HK-2 (cell line): Measurements from ENCODE around the gene MRPS15.

ENCODE experiments used
- DNase-seq: peaks from one replicate; pipeline ENCODE4 v3.0.0-alpha.2; 2018; ENCODE audit not compliant: unreplicated experiment

MRPS15 gene

GRCh38 chr1:36458910-36459309 lies 5.3 kb downstream of the MRPS15 start:
- DNase-seq = no peak

GRCh38 chr1:36457691-36458090 lies 6.5 kb downstream of the MRPS15 start:
- DNase-seq = no peak

GRCh38 chr1:36456391-36456928 lies 7.7 kb downstream of the MRPS15 start:
- no peak for DNase-seq

- DNase-seq = no peak
Measured at GRCh38 chr1:36455386-36455785, 8.8 kb downstream of the MRPS15 start.

GRCh38 chr1:36453600-36454388 lies 10.4 kb downstream of the MRPS15 start:
- no peak for DNase-seq

- no peak for DNase-seq
Measured at GRCh38 chr1:36453051-36453450, 11.1 kb downstream of the MRPS15 start.

GRCh38 chr1:36450919-36451305 lies 13.3 kb downstream of the MRPS15 start:
- DNase-seq = no peak

GRCh38 chr1:36450270-36450918 lies 13.8 kb downstream of the MRPS15 start, which contains the start of gene OSCP1:
Gene OSCP1 (minus strand): TSS chr1:36450451. CDS start chr1:36450369, 82 bp downstream.
- DNase-seq = peak; percentile 96

- DNase-seq = no peak
Measured at GRCh38 chr1:36448530-36449056, 15.6 kb downstream of the MRPS15 start.

- no peak for DNase-seq
Measured at GRCh38 chr1:36447450-36447849, 16.7 kb downstream of the MRPS15 start.

- no peak for DNase-seq
Measured at GRCh38 chr1:36446746-36447145, 17.4 kb downstream of the MRPS15 start.

GRCh38 chr1:36446271-36446670 lies 17.9 kb downstream of the MRPS15 start:
- DNase-seq = no peak

- DNase-seq = no peak
Measured at GRCh38 chr1:36443297-36443696, 20.9 kb downstream of the MRPS15 start.

GRCh38 chr1:36442337-36442736 lies 21.8 kb downstream of the MRPS15 start:
- no peak for DNase-seq

GRCh38 chr1:36440646-36441045 lies 23.5 kb downstream of the MRPS15 start:
- no peak for DNase-seq

- no peak for DNase-seq
Measured at GRCh38 chr1:36440044-36440443, 24.1 kb downstream of the MRPS15 start.

- DNase-seq = no peak
Measured at GRCh38 chr1:36438715-36439114, 25.5 kb downstream of the MRPS15 start.

GRCh38 chr1:36436821-36437220 lies 27.4 kb downstream of the MRPS15 start:
- no peak for DNase-seq

GRCh38 chr1:36433102-36433501 lies 31.1 kb downstream of the MRPS15 start:
- no peak for DNase-seq

GRCh38 chr1:36432616-36433015 lies 31.6 kb downstream of the MRPS15 start:
- peak; percentile 20 for DNase-seq

- no peak for DNase-seq
Measured at GRCh38 chr1:36425791-36426190, 38.4 kb downstream of the MRPS15 start.

GRCh38 chr1:36421649-36422048 lies 42.5 kb downstream of the MRPS15 start:
- no peak for DNase-seq

GRCh38 chr1:36420836-36421317 lies 43.3 kb downstream of the MRPS15 start:
- peak; percentile 92 for DNase-seq
